Right cardiac atrium (tissue), 5 donors: ENCODE results near the gene TMEM115. TPM values are rescaled to one million over a fixed set of nuclear protein-coding genes. Genes with fewer than 3 reads are reported as not detected.

Experiments used
- ATAC-seq, 2 donors: fragments of 200-7000 bp; cut with Tn5 transposase; one replicate each; pipeline versions ENCODE4 v1.8.0 to v1.9.1; 2020; ENCODE audit warnings: moderate library complexity in 2 of 2, mild to moderate bottlenecking in 1 of 2
- DNase-seq, 3 donors: peaks; one replicate each; pipeline ENCODE4 v3.0.0-alpha.2; 2020
- H3K27ac ChIP-seq: one replicate; pipeline ENCODE4 v1.5.1; 2013; ENCODE audit warnings: mild to moderate bottlenecking, low read length, control low read depth, moderate library complexity
- H3K27me3 ChIP-seq: one replicate; pipeline ENCODE4 v1.6.1; 2013; ENCODE audit not compliant: control insufficient read depth, insufficient read depth
- H3K4me1 ChIP-seq: one replicate; pipeline ENCODE4 v1.6.1; 2013; ENCODE audit warnings: low read length; ENCODE audit not compliant: control insufficient read depth, insufficient read depth
- H3K4me3 ChIP-seq: one replicate; pipeline ENCODE4 v1.5.1; 2013; ENCODE audit warnings: low read length, control low read depth
- H3K9me3 ChIP-seq: one replicate; pipeline ENCODE4 v1.6.1; 2013; ENCODE audit warnings: low read length; ENCODE audit not compliant: control insufficient read depth
- WGBS: extraction: QIAGEN DNeasy Blood & Tissue Kit; methylation state at CpG from one replicate; pipeline ENCODE4 v1.1.7; 2013; 5-methylcytosine and 5-hydroxymethylcytosine counted together
- intact Hi-C, 4 donors: fragments of 100-400 bp; cut with DNase I; formaldehyde crosslinking; loops; one replicate each; pipeline versions ENCODE4 v1.11.0 to v1.14.0; 2022 to 2023
- polyA plus RNA-seq: library from polyadenylated mRNA; stranded (reverse); fragments of 200-250 nt; gene quantifications from one replicate; pipeline ENCODE4 v1.2.3, GENCODE V29; 2013
- total RNA-seq, 4 donors: library from RNA; stranded (reverse); fragmentation: NEBNext Ultra II Directional; extraction: Animal tissue kit (Norgen Biotek cat#: 25700); gene quantifications; one replicate each; pipeline ENCODE4 v1.2.1, GENCODE V29; 2021
- donor health status: healthy with polysubstance abuse.
- donor health status: DM: no; HTN: yes; CAD: no.
- donor health status: DM: no; HTN: no; CAD: no.
- donor health status: DM: no; HTN: yes; CAD: no; lungs with severe emphysema.
- donor health status: DM: yes; HTN: yes; CAD: no.

The TMEM115 gene
- total and polyA plus RNA-seq, 5 donors = 28.7 to 33.3 (median 32.5) TPM

DNA sequence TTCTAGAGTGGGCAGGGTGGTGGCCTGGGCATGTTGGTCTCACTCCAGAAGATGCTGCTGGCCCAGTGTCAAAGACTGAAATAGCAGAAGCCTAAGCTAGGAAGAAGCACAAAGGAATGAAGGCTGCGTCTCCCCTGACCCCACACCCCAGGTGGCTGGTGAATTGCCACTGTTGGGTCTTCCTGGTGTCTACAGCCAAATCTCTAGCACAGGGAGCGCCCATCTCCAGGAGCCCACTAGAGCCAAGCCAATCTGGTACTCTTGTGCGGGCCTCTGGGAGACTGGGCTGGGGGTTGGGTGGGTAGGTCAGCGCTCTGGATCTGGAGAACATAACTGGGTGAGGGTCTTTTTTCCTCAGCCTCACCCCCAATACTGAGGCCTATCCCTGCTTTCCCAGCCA lies 32.2 kb downstream of the TMEM115 start:
- Histone ChIP-seq H3K27me3 (no peaks in the 10 kb centered on the region), H3K4me1 (peaks cover 8% of the 10 kb centered on the region), H3K27ac (no peak overlapping the region), H3K9me3 (no peaks in the 10 kb centered on the region), H3K4me3 (peak overlapping the region; percentile 85)
- WGBS = 63% methylated on average over 4 of the region's 4 CpGs
- DNase-seq (peak in 1 of 3 donors; percentile 40), ATAC-seq (no peak)
- intact Hi-C loops = no loop called here

DNA sequence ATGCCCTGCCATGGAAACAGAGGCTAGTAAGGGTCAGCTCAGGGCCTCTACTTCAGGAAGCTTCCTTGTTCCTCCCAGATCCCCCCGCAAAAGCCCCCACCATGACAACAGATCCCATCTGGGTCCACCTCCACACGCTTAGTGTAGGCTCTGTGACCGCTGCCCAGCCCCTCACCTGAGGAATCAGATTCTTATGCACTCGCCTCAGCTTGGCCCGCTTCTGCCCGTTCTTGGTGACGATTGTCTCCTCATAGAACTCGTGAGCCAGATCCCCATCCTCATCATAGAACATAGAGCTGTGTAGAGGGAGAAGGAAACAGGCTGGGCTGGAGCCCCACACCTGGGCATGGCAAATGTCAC lies 33.2 kb downstream of the TMEM115 start:
- DNase-seq = peak in 1 of 3 donors; percentile 51
- Histone ChIP-seq H3K4me3 (no peak overlapping the region), H3K9me3 (no peaks in the 10 kb centered on the region), H3K27me3 (no peaks in the 10 kb centered on the region), H3K4me1 (peaks cover 8% of the 10 kb centered on the region), H3K27ac (no peak overlapping the region)
- no peak for ATAC-seq
- intact Hi-C loops = no loop called here
- 92% methylated on average over 8 of the region's 8 CpGs for WGBS

DNA sequence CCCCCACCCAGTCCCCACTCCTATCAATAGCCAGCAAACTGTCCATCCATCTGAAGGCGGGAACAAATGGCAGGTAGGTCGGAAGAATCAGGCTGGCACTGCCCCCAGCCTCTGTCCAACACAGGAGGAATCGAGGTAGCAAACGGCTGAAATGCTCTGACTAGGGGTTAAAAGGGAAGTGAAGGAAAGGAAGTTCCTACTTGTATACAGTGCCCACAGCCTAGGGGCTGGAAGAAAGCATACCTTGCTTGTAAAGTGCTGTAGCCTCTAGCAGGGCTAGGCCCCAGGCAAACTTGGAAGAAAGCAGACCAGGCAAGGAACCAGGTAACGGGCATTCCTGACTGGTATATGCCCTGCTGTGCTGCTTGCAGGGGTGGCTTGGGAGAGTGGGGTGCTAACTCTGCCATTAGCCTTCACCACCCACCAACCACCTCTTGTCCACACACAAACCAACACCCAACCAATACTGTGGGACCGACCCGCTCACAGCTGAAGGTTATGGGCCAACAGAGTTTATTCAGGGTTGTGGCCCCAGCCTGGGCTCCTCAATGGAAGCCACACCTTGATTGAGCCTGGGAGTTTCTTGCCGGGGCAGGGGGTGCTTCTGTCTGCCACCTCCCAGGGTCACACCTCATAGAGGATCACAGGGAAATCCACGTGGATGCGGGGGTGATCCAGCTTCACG lies 33.7 kb downstream of the TMEM115 start:
- Histone ChIP-seq H3K4me1 (peaks cover 8% of the 10 kb centered on the region), H3K27ac (no peak overlapping the region), H3K4me3 (no peak overlapping the region), H3K27me3 (no peaks in the 10 kb centered on the region), H3K9me3 (no peaks in the 10 kb centered on the region)
- WGBS = 86% methylated on average over 11 of the region's 11 CpGs
- no peak for ATAC-seq
- peak in 1 of 3 donors; percentile 20 for DNase-seq
- intact Hi-C loops = no loop called here

DNA sequence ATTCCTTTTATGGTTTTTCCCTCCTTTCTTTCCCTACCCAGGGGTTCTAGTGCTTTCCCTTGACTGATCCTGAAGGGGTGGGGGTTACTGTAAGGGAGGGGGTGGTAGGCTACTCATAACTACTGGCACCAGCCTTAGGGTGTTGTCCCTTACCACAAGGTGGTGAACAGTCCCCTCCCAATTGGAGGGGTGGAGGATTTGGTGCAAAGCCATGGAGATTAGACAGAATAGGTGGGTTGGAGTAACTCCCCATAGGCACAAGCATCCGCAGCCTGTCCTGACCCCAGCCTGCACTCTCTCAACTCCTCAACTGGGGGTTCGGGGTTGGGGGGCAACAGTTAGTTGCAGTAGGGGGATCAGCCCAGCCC lies 34.2 kb downstream of the TMEM115 start:
- DNase-seq (no peak), ATAC-seq (no peak)
- Histone ChIP-seq H3K9me3 (no peaks in the 10 kb centered on the region), H3K4me1 (peaks cover 11% of the 10 kb centered on the region), H3K4me3 (no peak overlapping the region), H3K27ac (no peak overlapping the region), H3K27me3 (no peaks in the 10 kb centered on the region)
- WGBS = 83% methylated on average over 2 of the region's 2 CpGs
- intact Hi-C loops = no loop called here

DNA sequence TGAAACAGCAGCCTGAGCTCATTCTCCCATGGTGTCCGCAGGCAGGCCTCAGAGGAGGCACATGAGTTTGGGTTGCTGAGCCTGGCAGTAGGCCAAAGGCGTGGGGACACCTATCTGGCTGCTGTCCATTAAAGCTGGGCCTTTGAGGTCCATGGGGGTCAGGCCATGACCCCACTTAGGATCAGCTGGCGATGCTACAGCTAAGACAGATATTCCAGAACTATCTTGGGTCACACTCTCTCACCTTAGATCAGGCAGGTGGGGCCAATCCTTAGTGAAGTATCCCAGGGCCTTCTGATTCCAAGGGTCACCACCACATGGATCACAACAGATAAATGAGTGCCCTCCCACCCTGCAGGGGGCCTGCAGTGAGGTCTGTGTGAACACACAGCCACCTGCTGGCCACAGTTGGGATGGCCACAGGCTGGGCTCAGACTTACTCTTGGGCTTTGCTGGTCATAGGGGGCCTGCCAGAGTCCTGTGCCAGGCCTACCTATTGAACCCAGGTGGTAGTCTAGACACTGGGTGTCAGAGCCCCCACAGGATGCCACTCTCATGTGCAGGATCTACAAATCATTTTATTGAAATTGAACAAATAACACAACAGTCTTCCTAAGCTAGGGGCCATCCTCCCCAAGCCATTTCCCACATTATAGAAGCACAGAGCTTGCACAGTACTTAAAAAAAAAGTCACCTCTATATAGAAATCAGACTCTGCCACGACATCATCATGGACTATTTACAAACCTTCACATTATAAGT lies 34.8 kb downstream of the TMEM115 start:
- H3K4me3 ChIP-seq = no peak overlapping the region
- intact Hi-C loops = loop anchor here in 1 of 4 donors (5.0 kb wide), 1 partner anchor 97 kb away; no protein-coding TSS in a partner anchor
- no peaks in the 10 kb centered on the region for H3K27me3 ChIP-seq
- peaks cover 12% of the 10 kb centered on the region for H3K4me1 ChIP-seq
- no peaks in the 10 kb centered on the region for H3K9me3 ChIP-seq
- WGBS = 38% methylated on average over 4 of the region's 4 CpGs
- ATAC-seq (peak; percentile 3 to 24), DNase-seq (peak; percentile 83 to 93 (median 90))
- peak overlapping the region; percentile 96 for H3K27ac ChIP-seq

DNA sequence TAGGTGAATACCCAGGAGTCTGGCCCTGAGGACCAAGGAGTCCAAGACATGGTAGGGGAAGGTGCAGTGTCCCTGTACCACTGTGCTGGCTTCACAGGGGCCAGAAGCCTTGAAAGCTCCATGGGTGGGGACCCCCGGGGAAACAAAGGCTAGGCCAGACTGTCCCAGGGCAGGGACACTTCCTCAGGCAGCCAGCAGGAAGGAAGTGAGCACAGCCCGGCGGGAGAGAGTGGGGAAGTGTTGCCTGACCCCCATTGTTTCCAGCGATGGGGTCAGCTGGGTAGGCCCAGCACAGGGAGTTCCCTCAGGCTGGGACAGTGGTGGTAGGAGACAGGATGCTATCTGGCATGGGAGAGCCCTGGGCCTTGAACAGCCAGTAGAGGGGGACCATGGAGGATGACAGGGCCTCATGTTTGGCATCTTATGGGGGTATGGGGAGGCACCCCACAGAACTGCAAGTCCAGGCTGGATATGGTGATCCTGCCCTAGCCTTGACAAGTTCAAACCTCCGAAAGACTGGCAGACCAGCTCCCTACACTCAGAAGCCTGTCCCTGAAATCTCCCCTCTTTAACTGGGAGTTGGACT lies 35.6 kb downstream of the TMEM115 start:
- H3K27ac ChIP-seq = peak overlapping the region; percentile 96
- peaks cover 11% of the 10 kb centered on the region for H3K4me1 ChIP-seq
- no peaks in the 10 kb centered on the region for H3K27me3 ChIP-seq
- DNase-seq = peak; percentile 80 to 87 (median 85)
- H3K9me3 ChIP-seq = no peaks in the 10 kb centered on the region
- 45% methylated on average over 5 of the region's 5 CpGs for WGBS
- intact Hi-C loops = loop anchor here in 1 of 4 donors (5.0 kb wide), 1 partner anchor 96 kb away; no protein-coding TSS in a partner anchor
- no peak overlapping the region for H3K4me3 ChIP-seq
- peak; percentile 23 to 65 for ATAC-seq

DNA sequence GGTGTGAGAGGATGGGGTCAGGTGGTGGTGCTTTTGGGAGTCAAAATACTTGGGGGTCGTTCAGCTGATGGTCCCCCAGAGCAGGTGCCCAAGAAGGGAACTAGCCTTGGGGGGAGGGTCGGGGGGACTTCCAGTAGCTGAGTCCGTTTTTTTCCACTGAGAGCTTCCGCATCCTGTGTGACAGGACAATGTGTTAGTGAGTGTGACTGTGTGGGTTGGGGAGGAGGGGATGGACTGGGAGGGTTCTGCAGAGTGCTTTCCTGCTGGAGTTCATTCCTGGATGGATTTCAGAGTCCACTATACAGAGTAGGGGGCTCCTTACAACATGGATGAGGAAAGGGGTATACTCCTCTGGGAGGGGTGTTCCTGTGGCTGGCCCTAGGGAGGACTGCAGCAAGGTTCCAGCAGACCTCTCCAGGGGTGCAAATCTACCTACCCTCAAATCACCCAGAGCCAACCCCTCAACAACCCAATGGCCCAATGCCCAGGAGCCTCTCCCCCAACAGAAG lies 36.2 kb downstream of the TMEM115 start:
- H3K4me3 ChIP-seq = no peak overlapping the region
- H3K27ac ChIP-seq = peak overlapping the region; percentile 96
- intact Hi-C loops = loop anchor here in 1 of 4 donors (5.0 kb wide), 1 partner anchor 96 kb away; no protein-coding TSS in a partner anchor
- peaks cover 9% of the 10 kb centered on the region for H3K4me1 ChIP-seq
- H3K27me3 ChIP-seq = no peaks in the 10 kb centered on the region
- DNase-seq = peak in 2 of 3 donors; percentile 65 to 71
- 36% methylated on average over 4 of the region's 4 CpGs for WGBS
- H3K9me3 ChIP-seq = no peaks in the 10 kb centered on the region
- ATAC-seq = peak; percentile 2 to 42

DNA sequence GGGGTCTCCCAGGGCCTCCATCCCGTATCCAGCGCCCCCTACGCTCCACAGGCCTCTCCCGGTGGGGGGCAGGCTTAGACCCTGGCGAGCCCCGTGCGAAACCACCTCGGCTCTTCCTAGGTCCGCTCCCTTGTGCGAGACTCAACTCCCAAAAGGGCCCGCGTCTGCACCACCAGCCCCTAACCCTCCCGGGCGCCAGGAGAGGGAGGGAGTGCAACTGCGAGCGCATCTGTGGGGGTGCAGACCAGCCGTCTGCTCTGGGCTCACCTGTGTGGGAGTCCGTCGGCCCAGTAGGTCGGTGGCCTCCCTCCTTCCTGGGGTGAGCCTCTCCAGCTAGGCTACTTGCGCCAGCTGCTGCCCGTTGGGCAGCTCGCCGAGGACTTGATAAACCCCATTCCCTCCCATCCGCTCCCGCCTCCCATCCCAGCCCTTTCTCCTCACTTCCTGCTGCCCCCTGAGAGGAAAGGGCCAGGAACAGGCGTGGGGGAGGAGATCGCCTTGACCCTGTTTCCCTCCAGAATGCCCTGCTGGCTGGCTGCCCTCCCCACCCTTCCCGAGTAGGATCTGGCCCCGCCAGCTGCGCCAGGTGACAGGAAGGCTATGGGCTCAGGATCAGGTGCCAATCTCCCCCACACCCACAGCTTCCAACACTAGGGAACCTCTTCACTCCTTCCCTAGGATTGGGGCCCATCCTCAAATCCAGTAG lies 36.8 kb downstream of the TMEM115 start, which contains the start of gene HYAL2:
Gene HYAL2 (minus strand): TSS at position 360 of the 706 bp plus-strand sequence. CDS start 2,256 bp downstream, outside the sequence.
- peak; percentile 88 to 92 (median 91) for DNase-seq
- peaks cover 9% of the 10 kb centered on the region for H3K4me1 ChIP-seq
- H3K9me3 ChIP-seq = no peaks in the 10 kb centered on the region
- peak within 1 kb of the TSS; percentile 85 for H3K4me3 ChIP-seq
- intact Hi-C loops = loop anchor here in 1 of 4 donors (5.0 kb wide), 1 partner anchor 95 kb away; no protein-coding TSS in a partner anchor
- ATAC-seq = peak; percentile 11 to 58
- H3K27me3 ChIP-seq = no peaks in the 10 kb centered on the region
- H3K27ac ChIP-seq = peak within 1 kb of the TSS; percentile 96
- 29% methylated on average over 31 of the region's 31 CpGs for WGBS

DNA sequence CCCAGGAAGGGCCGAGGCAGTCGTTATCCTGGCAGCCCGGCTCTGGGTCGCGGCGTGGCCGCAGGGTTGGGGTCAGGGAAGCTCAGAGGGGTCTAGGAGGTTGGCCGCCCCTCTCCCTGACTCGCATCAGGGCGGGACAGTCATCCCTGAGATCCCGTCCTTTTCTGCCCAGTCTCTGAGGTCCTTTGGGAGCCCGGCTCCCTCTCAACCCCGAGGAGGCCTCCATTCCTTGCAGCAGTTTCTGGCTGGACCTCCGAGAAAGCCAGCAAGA lies 37.3 kb downstream of the TMEM115 start:
- intact Hi-C loops = loop anchor here in 1 of 4 donors (5.0 kb wide), 1 partner anchor 95 kb away; no protein-coding TSS in a partner anchor
- Histone ChIP-seq H3K9me3 (no peaks in the 10 kb centered on the region), H3K27me3 (no peaks in the 10 kb centered on the region), H3K27ac (peak overlapping the region; percentile 96), H3K4me3 (peak overlapping the region; percentile 85), H3K4me1 (peaks cover 9% of the 10 kb centered on the region)
- 13% methylated on average over 14 of the region's 14 CpGs for WGBS
- no peak for ATAC-seq
- no peak for DNase-seq

DNA sequence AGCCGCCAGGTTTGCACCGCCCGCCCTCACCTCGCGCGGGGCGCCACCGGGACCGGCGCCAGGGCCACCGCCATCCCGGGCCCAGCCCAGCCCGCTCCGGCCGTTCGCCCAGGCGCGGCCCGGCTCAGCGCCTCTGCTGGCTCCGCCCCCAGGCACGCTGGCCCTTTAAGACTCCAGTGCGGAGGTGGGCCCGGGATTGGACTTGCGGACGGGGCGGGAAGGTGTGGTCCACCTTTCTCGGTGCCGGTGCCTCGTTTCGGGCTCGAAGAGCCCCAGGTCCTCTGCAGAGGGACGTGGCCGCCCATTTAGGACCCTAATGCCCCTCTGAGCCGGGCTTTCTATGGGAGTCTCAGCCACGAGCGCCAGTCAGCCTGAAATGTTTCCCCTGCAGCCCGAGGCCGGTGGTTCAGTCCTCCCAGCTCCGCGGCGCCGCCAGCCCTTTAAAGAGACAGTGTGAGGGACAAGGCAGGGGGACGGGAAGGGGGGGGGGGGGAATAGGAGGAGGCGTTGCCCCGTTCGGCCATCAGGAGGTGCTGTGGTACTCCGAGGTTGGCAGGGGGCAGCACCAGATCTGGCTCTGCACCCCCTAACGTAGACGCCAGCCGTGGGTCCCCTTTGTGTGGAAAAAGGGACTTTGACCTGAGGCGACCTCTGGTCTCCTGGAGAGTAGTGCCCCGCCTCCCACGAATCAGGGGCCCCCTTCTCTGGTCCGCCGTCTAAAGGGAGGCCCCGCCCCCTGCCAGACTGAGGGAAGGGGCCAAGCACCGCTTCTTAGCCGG lies 37.8 kb downstream of the TMEM115 start:
- intact Hi-C loops = loop anchor here in 1 of 4 donors (5.0 kb wide), 1 partner anchor 94 kb away; no protein-coding TSS in a partner anchor
- DNase-seq = peak; percentile 91 to 97 (median 96)
- H3K4me1 ChIP-seq = peaks cover 9% of the 10 kb centered on the region
- H3K27ac ChIP-seq = peak overlapping the region; percentile 96
- peak; percentile 35 to 76 for ATAC-seq
- H3K9me3 ChIP-seq = no peaks in the 10 kb centered on the region
- WGBS = 1% methylated on average over 59 of the region's 59 CpGs
- H3K27me3 ChIP-seq = no peaks in the 10 kb centered on the region
- peak overlapping the region; percentile 85 for H3K4me3 ChIP-seq
